ENCODE results near the gene VAMP2. TPM values are rescaled to one million over a fixed set of nuclear protein-coding genes. Genes with fewer than 3 reads are reported as not detected.

The VAMP2 gene
- total RNA-seq, 1 donor from 2014 or later, result 77.0 TPM

- Histone ChIP-seq H3K4me1 (peaks cover 70% of the 10 kb centered on the region), H3K36me3 (no peaks in the 10 kb centered on the region), H3K27ac (peak overlapping the region; percentile 75), H3K9me3 (no peaks in the 10 kb centered on the region), H3K4me3 (peak overlapping the region; percentile 74), H3K27me3 (ENCODE audit: low read depth) (peaks cover 70% of the 10 kb centered on the region)
- no peak for TF ChIP-seq CTCF (IDR thresholded peaks at IDR 0.05)
- DNase-seq, result peak; percentile 83
- ATAC-seq, result peak; percentile 73 to 76
- intact Hi-C loops (cut with DNase I), result no loop called here
Measured at GRCh38 chr17:8119581-8120519, 42.9 kb downstream of the VAMP2 start.

GRCh38 chr17:8118769-8119580, 43.8 kb downstream of the VAMP2 start:
- Histone ChIP-seq H3K9me3 (no peaks in the 10 kb centered on the region), H3K4me3 (peak overlapping the region; percentile 74), H3K36me3 (no peaks in the 10 kb centered on the region), H3K27me3 (ENCODE audit: low read depth) (peaks cover 68% of the 10 kb centered on the region), H3K4me1 (peaks cover 61% of the 10 kb centered on the region), H3K27ac (peak overlapping the region; percentile 75)
- peak; percentile 83 to 90 for ATAC-seq
- peak; percentile 88 for TF ChIP-seq CTCF (IDR thresholded peaks at IDR 0.05)
- intact Hi-C loops (cut with DNase I), result no loop called here
- DNase-seq, result peak; percentile 94

GRCh38 chr17:8117980-8118768, 44.6 kb downstream of the VAMP2 start, which contains the start of gene ALOXE3:
Gene ALOXE3, minus strand, starts transcription at chr17:8118514. Its CDS starts 524 bp downstream, at chr17:8117990.
- Histone ChIP-seq H3K4me1 (peaks cover 53% of the 10 kb centered on the region), H3K4me3 (peak within 1 kb of the TSS; percentile 74), H3K36me3 (no peaks in the 10 kb centered on the region), H3K27ac (peak within 1 kb of the TSS; percentile 75), H3K9me3 (no peaks in the 10 kb centered on the region), H3K27me3 (ENCODE audit: low read depth) (peaks cover 68% of the 10 kb centered on the region)
- TF ChIP-seq CTCF (IDR thresholded peaks at IDR 0.05), result no peak
- ATAC-seq, result peak; percentile 10 to 20
- no peak for DNase-seq
- intact Hi-C loops (cut with DNase I), result no loop called here

GRCh38 chr17:8117367-8117979, 45.3 kb downstream of the VAMP2 start:
- ATAC-seq, result no peak
- TF ChIP-seq CTCF (IDR thresholded peaks at IDR 0.05), result no peak
- Histone ChIP-seq H3K36me3 (no peaks in the 10 kb centered on the region), H3K4me3 (peak overlapping the region; percentile 74), H3K9me3 (no peaks in the 10 kb centered on the region), H3K4me1 (peaks cover 46% of the 10 kb centered on the region), H3K27me3 (ENCODE audit: low read depth) (peaks cover 68% of the 10 kb centered on the region), H3K27ac (no peak overlapping the region)
- peak; percentile 50 for DNase-seq
- intact Hi-C loops (cut with DNase I), result no loop called here
